Endothelial cell of umbilical vein (primary cell): ENCODE measurements around the gene ZSCAN5A.

ENCODE experiments used
- EZH2 ChIP-seq: IDR thresholded peaks from 2 replicates; pipeline ENCODE4 v1.6.1; 2012; ENCODE audit warnings: borderline replicate concordance, low read depth, mild to moderate bottlenecking, moderate library complexity, low read length, inconsistent platforms; ENCODE audit not compliant: severe bottlenecking
- FOS ChIP-seq: IDR thresholded peaks from 2 replicates; pipeline ENCODE4 v1.6.1; 2011; ENCODE audit warnings: mild to moderate bottlenecking, low read length, moderate library complexity, borderline replicate concordance; ENCODE audit not compliant: insufficient read depth
- GATA2 ChIP-seq: IDR thresholded peaks from 2 replicates; pipeline ENCODE4 v1.7.0; 2011; ENCODE audit warnings: low read depth, mild to moderate bottlenecking, moderate library complexity, mixed read lengths, low read length; ENCODE audit not compliant: insufficient read length, insufficient read depth
- JUN ChIP-seq: IDR thresholded peaks from 2 replicates; pipeline ENCODE4 v1.6.1; 2011; ENCODE audit warnings: borderline replicate concordance, low read depth; ENCODE audit not compliant: insufficient read length, insufficient read depth
- MYC ChIP-seq: IDR thresholded peaks from one replicate; pipeline ENCODE4 v1.6.1; 2011; ENCODE audit warnings: mild to moderate bottlenecking, low read depth, low read length
- POLR2A ChIP-seq: IDR thresholded peaks from 2 replicates; pipeline ENCODE4 v1.6.1; 2012; ENCODE audit warnings: low read depth, mild to moderate bottlenecking, control low read depth, low read length
- POLR2AphosphoS5 ChIP-seq: IDR thresholded peaks from 2 replicates; pipeline ENCODE4 v1.6.1; 2012; ENCODE audit warnings: low read depth, mild to moderate bottlenecking, control low read depth, low read length, moderate library complexity; ENCODE audit not compliant: insufficient read depth
- TF ChIP-seq, protein P1 (sequence below), 2 donors: IDR thresholded peaks; 1 replicate in 1 of 2; 2 replicates in 1 of 2; pipeline ENCODE4 v1.5.1; 2011; ENCODE audit warnings: low read length in 2 of 2, mild to moderate bottlenecking in 2 of 2, moderate library complexity in 2 of 2, control low read depth in 1 of 2, inconsistent platforms in 1 of 2, low read depth in 1 of 2; ENCODE audit not compliant: insufficient read depth in 1 of 2; ENCODE audit errors: extremely low read depth in 1 of 2
- TF ChIP-seq, protein P2 (sequence below): IDR thresholded peaks from 2 replicates; pipeline ENCODE4 v1.6.1; 2011; ENCODE audit not compliant: insufficient read depth, insufficient read length

DNA sequence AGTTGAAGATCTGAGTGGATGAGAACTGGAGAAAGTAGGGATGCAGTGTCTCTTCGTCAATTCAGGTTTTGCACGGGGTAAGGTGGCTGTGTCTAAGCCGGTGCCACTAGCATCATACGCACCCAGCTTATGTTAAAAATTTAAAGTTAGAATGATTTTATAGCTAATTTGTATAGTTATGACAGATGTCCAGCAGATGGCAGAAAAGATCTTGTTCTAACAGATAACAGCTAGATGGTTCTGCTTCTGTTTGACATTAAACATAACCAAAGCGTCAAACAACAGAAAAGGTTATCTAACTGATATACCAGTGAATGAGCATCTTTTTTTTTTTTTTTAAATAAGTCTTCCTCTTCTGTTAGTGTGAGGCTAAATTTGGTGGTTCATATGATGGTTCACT lies 60.9 kb downstream of the ZSCAN5A start:
- no peak for TF ChIP-seq POLR2A
- TF ChIP-seq, protein P1, sequence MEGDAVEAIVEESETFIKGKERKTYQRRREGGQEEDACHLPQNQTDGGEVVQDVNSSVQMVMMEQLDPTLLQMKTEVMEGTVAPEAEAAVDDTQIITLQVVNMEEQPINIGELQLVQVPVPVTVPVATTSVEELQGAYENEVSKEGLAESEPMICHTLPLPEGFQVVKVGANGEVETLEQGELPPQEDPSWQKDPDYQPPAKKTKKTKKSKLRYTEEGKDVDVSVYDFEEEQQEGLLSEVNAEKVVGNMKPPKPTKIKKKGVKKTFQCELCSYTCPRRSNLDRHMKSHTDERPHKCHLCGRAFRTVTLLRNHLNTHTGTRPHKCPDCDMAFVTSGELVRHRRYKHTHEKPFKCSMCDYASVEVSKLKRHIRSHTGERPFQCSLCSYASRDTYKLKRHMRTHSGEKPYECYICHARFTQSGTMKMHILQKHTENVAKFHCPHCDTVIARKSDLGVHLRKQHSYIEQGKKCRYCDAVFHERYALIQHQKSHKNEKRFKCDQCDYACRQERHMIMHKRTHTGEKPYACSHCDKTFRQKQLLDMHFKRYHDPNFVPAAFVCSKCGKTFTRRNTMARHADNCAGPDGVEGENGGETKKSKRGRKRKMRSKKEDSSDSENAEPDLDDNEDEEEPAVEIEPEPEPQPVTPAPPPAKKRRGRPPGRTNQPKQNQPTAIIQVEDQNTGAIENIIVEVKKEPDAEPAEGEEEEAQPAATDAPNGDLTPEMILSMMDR (IDR thresholded peaks at IDR 0.05; ENCODE audit: extremely low read depth in 1 of 2, insufficient read depth in 1 of 2, low read depth in 1 of 2, low read length in 2 of 2), result peak; percentile 16 to 22
- no peak for TF ChIP-seq POLR2AphosphoS5
- TF ChIP-seq EZH2, result no peak
- TF ChIP-seq, protein P2, sequence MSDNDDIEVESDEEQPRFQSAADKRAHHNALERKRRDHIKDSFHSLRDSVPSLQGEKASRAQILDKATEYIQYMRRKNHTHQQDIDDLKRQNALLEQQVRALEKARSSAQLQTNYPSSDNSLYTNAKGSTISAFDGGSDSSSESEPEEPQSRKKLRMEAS, result no peak
- TF ChIP-seq MYC, result no peak
- TF ChIP-seq JUN, result no peak
- TF ChIP-seq GATA2, result no peak
- TF ChIP-seq FOS, result no peak
